ENCODE measurements around the gene EMC1.

GRCh38 chr1:19193004-19193403 is 58.3 kb downstream of the EMC1 start:
- TF ChIP-seq CTCF (IDR thresholded peaks at IDR 0.05) (no peak), SIN3A (IDR thresholded peaks at IDR 0.05; ENCODE audit: borderline replicate concordance, low read depth, low read length) (no peak), EP300 (IDR thresholded peaks at IDR 0.05; ENCODE audit: borderline replicate concordance in 1 of 2, low read depth in 1 of 2, low read length in 1 of 2) (no peak), POLR2AphosphoS5 (IDR thresholded peaks at IDR 0.05; ENCODE audit: low read depth, low read length) (no peak), TAF1 (IDR thresholded peaks at IDR 0.05; ENCODE audit: borderline replicate concordance, low read depth, low read length) (no peak), REST (IDR thresholded peaks at IDR 0.05; ENCODE audit: low read depth, low read length) (no peak), USF1 (IDR thresholded peaks at IDR 0.05; ENCODE audit: borderline replicate concordance, low read depth) (no peak), YY1 (IDR thresholded peaks at IDR 0.05; ENCODE audit: low read depth) (no peak), ZBTB33 (IDR thresholded peaks at IDR 0.05; ENCODE audit: borderline replicate concordance, low read depth) (no peak), ELF1 (IDR thresholded peaks at IDR 0.05) (no peak), TEAD4 (IDR thresholded peaks at IDR 0.05; ENCODE audit: borderline replicate concordance, insufficient read depth) (no peak), FOXM1 (IDR thresholded peaks at IDR 0.05; ENCODE audit: low read depth) (no peak), NRF1 (IDR thresholded peaks at IDR 0.05; ENCODE audit: low read depth, low read length) (no peak)

All from SK-N-SH (cell line).